BLaER1 (cell line): ENCODE results near the gene MAGEB17.

Experiments used
- H3K27ac ChIP-seq: shearing (Covaris generic); formaldehyde crosslinking; 2 replicates; pipeline ENCODE4 v1.8.1; 2022
- H3K27me3 ChIP-seq: shearing (Covaris generic); formaldehyde crosslinking; 2 replicates; pipeline ENCODE4 v1.8.1; 2022
- H3K36me3 ChIP-seq: shearing (Covaris generic); formaldehyde crosslinking; 2 replicates; pipeline ENCODE4 v1.8.1; 2022
- H3K4me1 ChIP-seq: shearing (Covaris generic); formaldehyde crosslinking; 2 replicates; pipeline ENCODE4 v1.8.1; 2022
- H3K4me2 ChIP-seq: shearing (Covaris generic); formaldehyde crosslinking; 2 replicates; pipeline ENCODE4 v1.8.1; 2022
- H3K4me3 ChIP-seq: shearing (Covaris generic); formaldehyde crosslinking; 2 replicates; pipeline ENCODE4 v1.8.1; 2022
- H3K9ac ChIP-seq: shearing (Covaris generic); formaldehyde crosslinking; 2 replicates; pipeline ENCODE4 v1.8.1; 2022
- H3K9me3 ChIP-seq: shearing (Covaris generic); formaldehyde crosslinking; 2 replicates; pipeline ENCODE4 v1.8.1; 2022
- H4K20me1 ChIP-seq: shearing (Covaris generic); formaldehyde crosslinking; 2 replicates; pipeline ENCODE4 v1.8.1; 2022
- Cebpa-rat ChIP-seq: shearing (Covaris generic); IDR thresholded peaks from 2 replicates; pipeline ENCODE4 v1.8.1; 2022

Gene MAGEB17

GRCh38 chrX:16202943-16203342, 35.7 kb downstream of the MAGEB17 start:
- no peak overlapping the region for H3K9ac ChIP-seq
- H3K4me2 ChIP-seq, result no peak overlapping the region
- H3K4me3 ChIP-seq, result no peak overlapping the region
- no peaks in the 10 kb centered on the region for H4K20me1 ChIP-seq
- peaks cover 82% of the 10 kb centered on the region for H3K27me3 ChIP-seq
- TF ChIP-seq Cebpa-rat, result no peak
- H3K27ac ChIP-seq, result no peak overlapping the region
- H3K9me3 ChIP-seq, result no peaks in the 10 kb centered on the region
- H3K4me1 ChIP-seq, result no peaks in the 10 kb centered on the region
- H3K36me3 ChIP-seq, result no peaks in the 10 kb centered on the region

DNA sequence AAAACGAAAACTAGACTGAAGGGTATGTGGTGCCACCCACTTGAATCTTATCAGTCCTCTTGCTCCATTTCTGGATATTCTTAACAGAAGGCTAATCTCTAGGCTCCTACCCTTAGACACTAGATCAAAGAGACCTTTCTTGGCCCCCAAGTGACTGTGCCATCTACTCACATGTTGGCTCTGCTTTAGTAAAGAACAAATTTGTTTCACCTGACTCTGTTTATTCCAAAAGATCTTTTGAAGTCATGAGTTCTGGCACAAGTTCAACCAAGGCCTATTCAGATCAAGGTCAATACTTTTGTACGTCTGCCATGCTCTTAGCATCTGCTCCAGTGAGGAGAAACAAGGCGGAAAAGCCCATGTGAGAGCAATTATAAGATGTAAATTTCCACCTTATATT, 37.3 kb downstream of the MAGEB17 start:
- Histone ChIP-seq H4K20me1 (no peaks in the 10 kb centered on the region), H3K9me3 (no peaks in the 10 kb centered on the region), H3K4me3 (no peak overlapping the region), H3K36me3 (no peaks in the 10 kb centered on the region), H3K4me2 (no peak overlapping the region), H3K27me3 (peaks cover 77% of the 10 kb centered on the region), H3K27ac (no peak overlapping the region), H3K4me1 (no peaks in the 10 kb centered on the region), H3K9ac (no peak overlapping the region)
- no peak for TF ChIP-seq Cebpa-rat

GRCh38 chrX:16205840-16206239, 38.6 kb downstream of the MAGEB17 start:
- Histone ChIP-seq H3K9ac (no peak overlapping the region), H3K4me3 (no peak overlapping the region), H3K4me1 (no peaks in the 10 kb centered on the region), H3K36me3 (no peaks in the 10 kb centered on the region), H3K27me3 (peaks cover 75% of the 10 kb centered on the region), H3K9me3 (no peaks in the 10 kb centered on the region), H3K27ac (no peak overlapping the region), H4K20me1 (no peaks in the 10 kb centered on the region), H3K4me2 (no peak overlapping the region)
- TF ChIP-seq Cebpa-rat, result no peak

DNA sequence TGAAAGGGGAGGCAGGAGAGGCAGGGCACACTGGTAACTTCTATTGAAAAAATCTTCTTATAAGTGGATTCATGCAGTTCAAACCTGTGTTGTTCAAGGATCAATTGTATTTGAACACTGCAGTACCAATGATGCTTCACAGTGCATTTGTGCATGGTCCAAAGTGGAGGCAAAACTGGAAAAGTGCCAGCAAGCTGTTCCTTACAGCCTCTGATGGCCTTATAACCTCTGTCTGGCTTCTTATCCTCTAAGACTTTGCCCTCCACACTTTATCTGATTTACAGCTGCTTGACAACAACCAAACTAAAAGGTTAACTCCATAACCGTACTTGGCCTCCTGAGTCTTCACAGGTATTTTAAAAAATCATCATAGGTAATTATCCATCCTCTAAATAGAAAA, 40.4 kb downstream of the MAGEB17 start:
- Histone ChIP-seq H3K4me2 (no peak overlapping the region), H3K27me3 (peaks cover 80% of the 10 kb centered on the region), H3K9me3 (no peaks in the 10 kb centered on the region), H3K4me1 (no peaks in the 10 kb centered on the region), H3K9ac (no peak overlapping the region), H3K36me3 (no peaks in the 10 kb centered on the region), H3K27ac (no peak overlapping the region), H4K20me1 (no peaks in the 10 kb centered on the region), H3K4me3 (no peak overlapping the region)
- no peak for TF ChIP-seq Cebpa-rat

GRCh38 chrX:16208601-16209000, 41.3 kb downstream of the MAGEB17 start:
- Histone ChIP-seq H3K9ac (no peak overlapping the region), H3K4me2 (no peak overlapping the region), H3K27me3 (peaks cover 83% of the 10 kb centered on the region), H3K36me3 (no peaks in the 10 kb centered on the region), H3K27ac (no peak overlapping the region), H3K4me1 (no peaks in the 10 kb centered on the region), H3K4me3 (no peak overlapping the region), H4K20me1 (no peaks in the 10 kb centered on the region), H3K9me3 (no peaks in the 10 kb centered on the region)
- TF ChIP-seq Cebpa-rat, result no peak

- Histone ChIP-seq H3K4me1 (no peaks in the 10 kb centered on the region), H3K9ac (no peak overlapping the region), H3K27ac (no peak overlapping the region), H3K4me2 (no peak overlapping the region), H3K9me3 (no peaks in the 10 kb centered on the region), H3K36me3 (no peaks in the 10 kb centered on the region), H3K4me3 (no peak overlapping the region), H3K27me3 (peaks cover 89% of the 10 kb centered on the region), H4K20me1 (no peaks in the 10 kb centered on the region)
- no peak for TF ChIP-seq Cebpa-rat
These were observed 42.8 kb downstream of the MAGEB17 start for GRCh38 chrX:16210061-16210460.

- Histone ChIP-seq H3K9ac (no peak overlapping the region), H3K27ac (no peak overlapping the region), H3K9me3 (no peaks in the 10 kb centered on the region), H3K4me3 (no peak overlapping the region), H3K36me3 (no peaks in the 10 kb centered on the region), H3K27me3 (peaks cover 90% of the 10 kb centered on the region), H4K20me1 (no peaks in the 10 kb centered on the region), H3K4me1 (no peaks in the 10 kb centered on the region), H3K4me2 (no peak overlapping the region)
- no peak for TF ChIP-seq Cebpa-rat
These were observed 44.7 kb downstream of the MAGEB17 start for GRCh38 chrX:16212024-16212423.

DNA sequence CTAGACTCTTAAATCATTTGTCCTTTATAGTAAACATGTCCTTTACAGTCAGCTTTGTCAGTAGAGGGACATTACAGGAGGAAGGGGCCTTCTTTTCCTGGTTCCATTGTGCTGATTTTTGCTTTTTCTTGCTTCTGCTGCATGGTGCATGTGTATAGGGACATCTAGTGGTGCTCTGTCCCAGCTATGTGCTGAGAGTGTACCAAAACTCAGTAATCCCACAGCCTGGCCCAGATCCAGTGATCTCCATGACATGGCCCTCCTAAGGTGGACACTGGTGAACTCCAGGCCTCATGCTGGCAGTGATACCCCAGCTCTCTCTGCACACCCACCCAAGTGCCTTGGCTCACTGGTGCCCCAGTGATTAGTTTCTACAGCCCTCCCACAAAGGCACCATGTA, 45.2 kb downstream of the MAGEB17 start:
- no peaks in the 10 kb centered on the region for H3K4me1 ChIP-seq
- no peaks in the 10 kb centered on the region for H3K36me3 ChIP-seq
- H3K4me2 ChIP-seq, result no peak overlapping the region
- no peak overlapping the region for H3K4me3 ChIP-seq
- H3K9ac ChIP-seq, result no peak overlapping the region
- TF ChIP-seq Cebpa-rat, result no peak
- H4K20me1 ChIP-seq, result no peaks in the 10 kb centered on the region
- H3K9me3 ChIP-seq, result no peaks in the 10 kb centered on the region
- H3K27me3 ChIP-seq, result peaks cover 93% of the 10 kb centered on the region
- H3K27ac ChIP-seq, result no peak overlapping the region

DNA sequence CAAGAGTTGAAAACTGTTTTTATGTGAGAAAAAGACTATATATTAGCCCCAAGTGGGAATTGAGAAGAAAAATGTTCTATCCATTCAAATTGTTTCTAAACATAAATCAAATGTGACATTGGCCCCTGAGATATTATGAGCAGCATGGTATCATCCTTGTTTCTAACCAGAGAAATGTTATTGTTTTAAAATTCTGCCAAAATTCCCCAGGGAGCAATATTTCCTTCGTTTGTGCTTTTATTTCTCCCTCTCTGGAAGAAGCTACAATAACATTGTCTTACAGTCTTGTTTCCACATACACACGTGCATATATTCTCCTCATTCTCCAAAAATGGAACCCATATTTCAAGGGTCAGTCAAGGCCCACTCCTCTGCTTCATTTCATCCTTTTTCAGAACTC, 46.7 kb downstream of the MAGEB17 start:
- H3K4me2 ChIP-seq, result no peak overlapping the region
- H3K4me1 ChIP-seq, result no peaks in the 10 kb centered on the region
- no peak for TF ChIP-seq Cebpa-rat

GRCh38 chrX:16215660-16216059, 48.4 kb downstream of the MAGEB17 start:
- Histone ChIP-seq H3K4me1 (no peaks in the 10 kb centered on the region), H3K4me3 (no peak overlapping the region), H3K4me2 (no peak overlapping the region), H3K36me3 (no peaks in the 10 kb centered on the region), H3K9ac (no peak overlapping the region), H3K27ac (no peak overlapping the region), H3K9me3 (peaks cover 5% of the 10 kb centered on the region; the same call in 1 of the 2 replicates), H3K27me3 (peaks cover 97% of the 10 kb centered on the region), H4K20me1 (no peaks in the 10 kb centered on the region)
- no peak for TF ChIP-seq Cebpa-rat

More for the DNA sequence above, 46.7 kb downstream of the MAGEB17 start:
- Histone ChIP-seq H4K20me1 (no peaks in the 10 kb centered on the region), H3K27ac (no peak overlapping the region), H3K9ac (no peak overlapping the region), H3K27me3 (peaks cover 95% of the 10 kb centered on the region), H3K9me3 (no peaks in the 10 kb centered on the region), H3K36me3 (no peaks in the 10 kb centered on the region), H3K4me3 (no peak overlapping the region)
